ENCODE measurements around the gene LMO2.

DNA sequence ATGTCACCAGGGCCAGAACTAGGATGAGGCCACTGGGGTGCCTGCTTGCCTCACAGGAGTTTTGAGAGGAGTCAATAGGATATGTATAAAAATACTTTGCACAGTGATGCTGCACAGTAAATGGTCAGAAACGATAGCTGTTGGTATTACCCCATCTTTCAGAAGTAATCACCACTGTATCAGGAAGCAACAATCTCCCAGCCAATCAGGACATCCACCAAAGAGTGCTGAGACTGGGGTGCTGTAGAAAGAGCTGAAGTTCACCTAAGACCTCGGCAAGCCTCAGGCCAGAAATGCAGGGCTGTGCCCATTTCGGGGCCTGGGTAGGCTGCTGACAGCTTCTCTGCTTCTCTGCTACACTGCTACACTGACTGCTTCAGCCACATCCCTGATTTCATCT, 17.4 kb downstream of the LMO2 start:
- TF ChIP-seq, protein P1, sequence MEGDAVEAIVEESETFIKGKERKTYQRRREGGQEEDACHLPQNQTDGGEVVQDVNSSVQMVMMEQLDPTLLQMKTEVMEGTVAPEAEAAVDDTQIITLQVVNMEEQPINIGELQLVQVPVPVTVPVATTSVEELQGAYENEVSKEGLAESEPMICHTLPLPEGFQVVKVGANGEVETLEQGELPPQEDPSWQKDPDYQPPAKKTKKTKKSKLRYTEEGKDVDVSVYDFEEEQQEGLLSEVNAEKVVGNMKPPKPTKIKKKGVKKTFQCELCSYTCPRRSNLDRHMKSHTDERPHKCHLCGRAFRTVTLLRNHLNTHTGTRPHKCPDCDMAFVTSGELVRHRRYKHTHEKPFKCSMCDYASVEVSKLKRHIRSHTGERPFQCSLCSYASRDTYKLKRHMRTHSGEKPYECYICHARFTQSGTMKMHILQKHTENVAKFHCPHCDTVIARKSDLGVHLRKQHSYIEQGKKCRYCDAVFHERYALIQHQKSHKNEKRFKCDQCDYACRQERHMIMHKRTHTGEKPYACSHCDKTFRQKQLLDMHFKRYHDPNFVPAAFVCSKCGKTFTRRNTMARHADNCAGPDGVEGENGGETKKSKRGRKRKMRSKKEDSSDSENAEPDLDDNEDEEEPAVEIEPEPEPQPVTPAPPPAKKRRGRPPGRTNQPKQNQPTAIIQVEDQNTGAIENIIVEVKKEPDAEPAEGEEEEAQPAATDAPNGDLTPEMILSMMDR (IDR thresholded peaks at IDR 0.05; ENCODE audit: low read depth, low read length, missing input control): no peak
- TF ChIP-seq GABPA (IDR thresholded peaks at IDR 0.05 in 1 of 2, conservative IDR thresholded peaks at IDR 0.05 in 1 of 2): no peak
- TF ChIP-seq RXRA (IDR thresholded peaks at IDR 0.05): no peak
- TF ChIP-seq RAD21 (IDR thresholded peaks at IDR 0.05): no peak
- no peak for TF ChIP-seq SP1 (IDR thresholded peaks at IDR 0.05)
- TF ChIP-seq REST (IDR thresholded peaks at IDR 0.05): no peak
- TF ChIP-seq, protein P2, sequence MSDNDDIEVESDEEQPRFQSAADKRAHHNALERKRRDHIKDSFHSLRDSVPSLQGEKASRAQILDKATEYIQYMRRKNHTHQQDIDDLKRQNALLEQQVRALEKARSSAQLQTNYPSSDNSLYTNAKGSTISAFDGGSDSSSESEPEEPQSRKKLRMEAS (IDR thresholded peaks at IDR 0.05): no peak
- no peak for TF ChIP-seq ATF3 (IDR thresholded peaks at IDR 0.05)
- TF ChIP-seq JUND (IDR thresholded peaks at IDR 0.05): no peak
- TF ChIP-seq YY1 (IDR thresholded peaks at IDR 0.05): no peak

Measured in liver (tissue), 3 donors.